ENCODE data around the gene IKBIP. TPM values are rescaled to one million over a fixed set of nuclear protein-coding genes. Genes with fewer than 3 reads are reported as not detected.

IKBIP gene
- total and polyA plus RNA-seq, 2 donors (not counting 3 experiments of a cell fraction or from before 2014, with no cell fraction given): 12.9 to 56.8 TPM

DNA sequence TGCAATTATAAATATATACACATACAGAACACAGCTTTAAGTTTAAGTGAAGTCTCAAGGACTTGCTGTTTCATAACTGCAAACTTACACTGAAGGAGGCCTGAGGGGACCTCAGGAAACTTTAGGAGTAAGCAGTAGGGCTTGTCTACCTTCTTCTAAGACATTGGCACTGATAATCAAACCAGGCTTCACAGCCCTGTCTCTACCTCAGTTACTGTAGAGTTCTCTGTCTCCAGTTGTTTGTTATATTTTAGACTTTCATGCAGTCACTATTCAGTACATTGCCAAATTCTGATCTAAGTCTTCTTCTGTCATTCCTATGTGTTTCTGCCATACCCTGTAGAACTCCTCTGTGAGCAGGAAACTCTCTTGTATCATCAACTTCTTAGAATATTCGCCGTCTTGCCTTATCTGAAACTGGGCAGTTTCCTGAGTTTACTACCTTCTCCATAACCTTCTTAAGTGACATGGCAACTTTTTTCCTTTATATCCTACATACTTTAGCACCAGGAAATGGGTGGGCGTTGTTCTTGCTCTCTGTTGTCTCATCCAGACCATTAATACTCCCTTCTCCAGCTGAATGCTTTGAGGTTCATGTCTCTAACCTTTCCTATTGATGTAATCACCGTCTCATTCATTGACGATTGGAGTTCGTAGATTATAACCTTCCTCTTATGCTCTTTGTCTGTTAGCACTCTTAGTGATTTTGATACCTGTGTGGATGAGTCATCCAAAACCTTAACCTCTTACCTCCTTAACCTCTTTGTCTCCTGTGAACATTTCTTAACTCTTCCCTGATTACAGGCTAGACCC lies 11.9 kb upstream of the IKBIP start:
- Histone ChIP-seq H3K9me1 (replicated peaks; ENCODE audit: control insufficient read depth, extremely low read depth, insufficient read depth, low read length) (no peaks in the 10 kb centered on the region), H3K27me3 (ENCODE audit: control insufficient read depth in 2 of 2, insufficient read depth in 2 of 2, low read length in 2 of 2) (no peaks in the 10 kb centered on the region), H3K36me3 (ENCODE audit: control insufficient read depth in 2 of 2, extremely low read depth in 1 of 2, insufficient read depth in 2 of 2, low read length in 2 of 2) (peaks cover 6 to 18% of the 10 kb centered on the region in 2 experiments), H3K9ac (replicated peaks; ENCODE audit: extremely low read depth, insufficient read depth, low read length) (no peak overlapping the region), H3K4me3 (replicated peaks in 1 of 3; ENCODE audit: insufficient read depth in 1 of 3, low read depth in 1 of 3, low read length in 3 of 3) (no peak overlapping the region), H3K27ac (ENCODE audit: insufficient read depth, low read depth, low read length) (no peak overlapping the region), H3K4me2 (ENCODE audit: insufficient read depth, low read length) (no peak overlapping the region), H2AFZ (ENCODE audit: low read depth, low read length) (no peak overlapping the region), H3K9me3 (replicated peaks; ENCODE audit: control insufficient read depth, insufficient read depth, low read length) (no peaks in the 10 kb centered on the region), H4K20me1 (replicated peaks; ENCODE audit: control insufficient read depth, extremely low read depth, insufficient read depth, low read length) (no peaks in the 10 kb centered on the region), H3K4me1 (ENCODE audit: control insufficient read depth, extremely low read depth, insufficient read depth, low read length) (peaks cover 4% of the 10 kb centered on the region), H3K79me2 (ENCODE audit: control insufficient read depth, insufficient read depth, low read length) (peaks cover 8% of the 10 kb centered on the region)
- intact Hi-C loops (cut with micrococcal nuclease): no loop called here
- FAIRE-seq (no peak), DNase-seq (ENCODE audit: low read depth, low spot score) (peak; percentile 26)
- BruUV-seq (replicated peaks): no TSS peak
- dilution Hi-C loops (cut with MboI; ENCODE audit: extremely low pct_ligation_motif_present, low sequenced_read_pairs): no loop called here
- CTCF ChIA-PET: interaction anchor here (1.5 to 3.6 kb wide), 2 partner anchors 50 to 90 kb away, joined by 3 to 12 read pairs; no protein-coding TSS in a partner anchor
- POLR2A ChIA-PET: no interaction called here
- TF ChIP-seq POLR2AphosphoS5 (IDR thresholded peaks at IDR 0.05; ENCODE audit: insufficient read depth, low read depth, low read length) (no peak), GATA2 (IDR thresholded peaks at IDR 0.05; ENCODE audit: insufficient read depth, insufficient read length, low read depth, low read length) (no peak), MAX (IDR thresholded peaks at IDR 0.05; ENCODE audit: insufficient read depth, insufficient read length) (no peak), MYC (IDR thresholded peaks at IDR 0.05; ENCODE audit: low read depth, low read length) (no peak), JUN (IDR thresholded peaks at IDR 0.05; ENCODE audit: borderline replicate concordance, insufficient read depth, insufficient read length, low read depth) (peak; percentile 42)
- TF ChIP-seq, protein P1, sequence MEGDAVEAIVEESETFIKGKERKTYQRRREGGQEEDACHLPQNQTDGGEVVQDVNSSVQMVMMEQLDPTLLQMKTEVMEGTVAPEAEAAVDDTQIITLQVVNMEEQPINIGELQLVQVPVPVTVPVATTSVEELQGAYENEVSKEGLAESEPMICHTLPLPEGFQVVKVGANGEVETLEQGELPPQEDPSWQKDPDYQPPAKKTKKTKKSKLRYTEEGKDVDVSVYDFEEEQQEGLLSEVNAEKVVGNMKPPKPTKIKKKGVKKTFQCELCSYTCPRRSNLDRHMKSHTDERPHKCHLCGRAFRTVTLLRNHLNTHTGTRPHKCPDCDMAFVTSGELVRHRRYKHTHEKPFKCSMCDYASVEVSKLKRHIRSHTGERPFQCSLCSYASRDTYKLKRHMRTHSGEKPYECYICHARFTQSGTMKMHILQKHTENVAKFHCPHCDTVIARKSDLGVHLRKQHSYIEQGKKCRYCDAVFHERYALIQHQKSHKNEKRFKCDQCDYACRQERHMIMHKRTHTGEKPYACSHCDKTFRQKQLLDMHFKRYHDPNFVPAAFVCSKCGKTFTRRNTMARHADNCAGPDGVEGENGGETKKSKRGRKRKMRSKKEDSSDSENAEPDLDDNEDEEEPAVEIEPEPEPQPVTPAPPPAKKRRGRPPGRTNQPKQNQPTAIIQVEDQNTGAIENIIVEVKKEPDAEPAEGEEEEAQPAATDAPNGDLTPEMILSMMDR (IDR thresholded peaks at IDR 0.05; ENCODE audit: extremely low read depth in 1 of 2, insufficient read depth in 1 of 2, low read depth in 1 of 2, low read length in 2 of 2): no peak

Data from endothelial cell of umbilical vein (primary cell).